Fibroblast of mammary gland (primary cell): ENCODE results near the gene SFTPD.
"Not testable (repeated sequence)": the region's sequence is repeated elsewhere in the genome, so short reads cannot be mapped to it uniquely, and the experiment has no call there.

Experiments
- DNase-seq: peaks from one replicate; pipeline ENCODE4 v3.0.0-alpha.2; 2010; ENCODE audit warnings: low read depth
- H3K4me3 ChIP-seq: 2 replicates; pipeline ENCODE4 v1.5.1; 2011; ENCODE audit warnings: low read depth, mild to moderate bottlenecking, low read length, moderate library complexity; ENCODE audit not compliant: control insufficient read depth
- TF ChIP-seq, protein P1 (sequence below): conservative IDR thresholded peaks from 2 replicates; pipeline ENCODE4 v1.5.1; 2011; ENCODE audit warnings: low read depth, low read length, inconsistent platforms; ENCODE audit not compliant: control insufficient read depth, insufficient read depth

Gene SFTPD

DNA sequence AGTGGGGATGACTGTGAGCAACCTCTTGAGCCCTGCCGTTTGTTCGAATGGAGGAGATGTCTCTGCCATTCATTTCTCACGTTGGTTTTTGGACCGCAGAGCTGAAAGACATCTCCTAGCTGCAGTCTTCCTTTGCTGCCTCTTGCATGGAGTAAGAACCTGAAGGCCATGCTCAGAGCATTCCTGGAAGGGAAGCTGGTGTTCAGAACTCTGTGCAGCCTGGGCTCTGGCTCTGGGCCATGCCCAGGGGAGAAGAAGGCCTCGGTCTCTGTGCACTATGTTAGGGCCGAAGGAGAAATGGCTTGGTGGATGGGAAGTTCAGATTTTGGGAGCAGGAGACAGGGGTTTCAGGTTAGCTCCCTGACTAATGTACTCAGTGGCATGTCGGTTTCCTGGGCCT, 22.9 kb downstream of the SFTPD start:
- DNase-seq: no peak
- TF ChIP-seq, protein P1, sequence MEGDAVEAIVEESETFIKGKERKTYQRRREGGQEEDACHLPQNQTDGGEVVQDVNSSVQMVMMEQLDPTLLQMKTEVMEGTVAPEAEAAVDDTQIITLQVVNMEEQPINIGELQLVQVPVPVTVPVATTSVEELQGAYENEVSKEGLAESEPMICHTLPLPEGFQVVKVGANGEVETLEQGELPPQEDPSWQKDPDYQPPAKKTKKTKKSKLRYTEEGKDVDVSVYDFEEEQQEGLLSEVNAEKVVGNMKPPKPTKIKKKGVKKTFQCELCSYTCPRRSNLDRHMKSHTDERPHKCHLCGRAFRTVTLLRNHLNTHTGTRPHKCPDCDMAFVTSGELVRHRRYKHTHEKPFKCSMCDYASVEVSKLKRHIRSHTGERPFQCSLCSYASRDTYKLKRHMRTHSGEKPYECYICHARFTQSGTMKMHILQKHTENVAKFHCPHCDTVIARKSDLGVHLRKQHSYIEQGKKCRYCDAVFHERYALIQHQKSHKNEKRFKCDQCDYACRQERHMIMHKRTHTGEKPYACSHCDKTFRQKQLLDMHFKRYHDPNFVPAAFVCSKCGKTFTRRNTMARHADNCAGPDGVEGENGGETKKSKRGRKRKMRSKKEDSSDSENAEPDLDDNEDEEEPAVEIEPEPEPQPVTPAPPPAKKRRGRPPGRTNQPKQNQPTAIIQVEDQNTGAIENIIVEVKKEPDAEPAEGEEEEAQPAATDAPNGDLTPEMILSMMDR: no peak
- no peak overlapping the region for H3K4me3 ChIP-seq

DNA sequence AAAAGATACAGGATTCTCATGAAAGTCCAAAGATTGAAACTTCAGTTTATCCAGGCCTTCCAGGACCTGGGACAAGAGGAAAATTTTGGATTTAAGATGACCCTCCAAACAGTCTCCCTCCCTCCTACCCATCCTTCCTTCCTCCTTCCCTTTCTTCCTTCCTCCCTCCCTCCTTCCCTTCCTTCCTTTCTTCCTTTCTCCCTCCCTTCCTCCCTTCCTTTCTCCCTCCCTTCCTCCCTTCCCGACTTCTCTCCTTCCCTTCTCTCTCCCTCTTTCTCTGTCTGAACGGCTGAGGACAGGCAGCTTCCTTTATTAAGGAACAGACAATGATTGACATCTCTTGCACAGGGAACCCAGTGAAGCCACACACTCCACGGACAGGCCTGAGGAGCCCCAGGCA, 23.3 kb downstream of the SFTPD start:
- no peak for DNase-seq
- H3K4me3 ChIP-seq: no peak overlapping the region
- TF ChIP-seq, protein P1: no peak

DNA sequence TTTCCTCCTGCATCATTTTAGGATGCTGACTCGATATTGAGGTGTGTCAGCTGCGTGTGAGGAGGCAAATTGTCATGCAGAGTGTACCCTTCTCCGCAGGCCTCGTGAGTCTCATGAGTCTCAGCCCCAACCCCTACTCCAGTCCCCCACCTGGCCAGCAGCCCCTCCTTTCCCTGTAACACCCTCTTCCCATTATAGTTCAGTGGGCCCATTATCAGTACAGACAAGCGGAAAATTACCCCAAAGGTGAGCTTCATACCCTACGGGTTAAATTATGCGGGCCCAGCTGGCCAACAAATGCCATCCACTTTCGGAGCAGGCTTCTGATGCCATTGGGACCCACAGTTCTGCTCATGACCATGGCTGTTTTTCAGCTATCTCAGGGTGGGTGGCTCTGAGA, 25.2 kb downstream of the SFTPD start:
- TF ChIP-seq, protein P1: no peak
- DNase-seq: no peak
- H3K4me3 ChIP-seq: no peak overlapping the region

DNA sequence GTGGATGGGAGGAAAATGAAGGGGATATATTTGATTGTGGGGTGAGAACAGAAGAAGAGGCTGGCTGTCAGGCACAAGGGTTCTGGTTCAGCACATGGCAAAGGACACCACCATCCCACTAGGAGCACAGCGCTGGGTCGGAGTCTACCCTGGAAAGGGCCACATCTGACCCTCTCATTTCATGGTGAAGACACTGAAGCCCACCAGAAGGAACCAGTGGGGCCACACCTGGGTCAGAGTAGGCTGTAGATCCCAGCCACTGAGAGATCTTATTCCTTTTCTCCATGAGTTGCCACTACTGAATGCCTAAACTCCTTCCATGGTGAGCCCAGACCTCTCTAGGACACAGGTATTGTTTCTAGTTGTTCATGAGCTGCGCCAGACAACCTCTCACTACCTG, 25.8 kb downstream of the SFTPD start:
- no peak overlapping the region for H3K4me3 ChIP-seq
- no peak for DNase-seq
- TF ChIP-seq, protein P1: no peak

DNA sequence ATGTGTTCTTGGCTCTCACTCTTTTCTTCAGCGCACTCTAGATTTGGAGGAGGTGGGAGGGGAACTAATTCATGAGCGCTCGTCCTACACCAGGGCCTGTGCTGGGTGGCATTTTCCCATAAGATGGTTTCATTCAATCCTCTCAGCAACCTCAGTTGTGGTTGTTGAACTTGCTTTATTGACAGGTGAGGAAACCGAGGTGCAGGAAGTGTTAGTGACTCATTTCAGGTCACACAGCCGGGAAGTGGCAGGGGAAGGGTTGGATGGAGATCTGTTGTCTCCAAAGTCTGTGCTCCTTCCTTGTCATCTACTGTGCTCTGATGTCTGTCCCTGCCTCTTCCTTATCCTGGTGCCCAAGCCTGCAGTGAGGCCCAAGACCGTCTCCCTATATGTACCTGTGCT, 26.9 kb downstream of the SFTPD start:
- H3K4me3 ChIP-seq, DNase-seq: not testable (repeated sequence)

DNA sequence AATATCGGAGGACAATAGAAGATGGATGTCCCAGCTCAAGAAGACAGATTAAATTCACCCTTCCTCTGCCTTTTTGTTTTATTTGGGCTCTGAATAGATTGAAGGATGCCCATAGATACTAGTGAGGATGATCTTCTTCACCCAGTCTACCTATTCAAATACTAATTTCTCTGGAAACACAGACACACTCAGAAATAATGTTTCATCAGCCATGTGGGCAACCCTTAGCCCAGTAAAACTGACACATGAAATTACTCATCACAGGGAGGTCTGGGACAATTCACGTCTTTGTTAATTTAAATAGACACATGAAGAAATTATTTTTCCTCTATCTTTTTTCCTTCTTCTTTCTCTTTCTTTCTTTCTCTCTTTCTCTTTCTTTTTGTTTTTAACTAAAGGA, 33.1 kb downstream of the SFTPD start:
- DNase-seq: peak; percentile 35

DNA sequence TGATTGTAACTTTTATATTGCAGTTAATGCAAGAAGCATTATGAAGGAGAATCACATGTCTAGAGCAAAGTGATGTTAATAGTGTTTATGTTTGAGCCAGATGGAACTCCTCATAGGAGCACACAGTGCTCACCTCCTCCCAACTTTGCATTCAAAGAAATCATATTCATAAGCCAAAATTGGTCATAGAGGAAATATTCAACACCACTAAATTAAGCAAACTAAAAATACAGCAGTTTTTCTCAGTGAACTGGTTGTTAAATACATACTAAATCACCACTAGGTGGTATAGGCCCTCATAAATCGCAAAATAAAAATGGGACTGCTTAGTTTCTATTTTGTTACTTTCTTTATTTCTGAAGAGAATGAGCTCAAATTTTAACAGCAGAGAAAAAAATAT, 34.4 kb downstream of the SFTPD start:
- TF ChIP-seq, protein P1: peak; percentile 15
- not testable (repeated sequence) for H3K4me3 ChIP-seq
- DNase-seq: peak; percentile 21

More for the DNA sequence above, 33.1 kb downstream of the SFTPD start:
- not testable (repeated sequence) for H3K4me3 ChIP-seq

DNA sequence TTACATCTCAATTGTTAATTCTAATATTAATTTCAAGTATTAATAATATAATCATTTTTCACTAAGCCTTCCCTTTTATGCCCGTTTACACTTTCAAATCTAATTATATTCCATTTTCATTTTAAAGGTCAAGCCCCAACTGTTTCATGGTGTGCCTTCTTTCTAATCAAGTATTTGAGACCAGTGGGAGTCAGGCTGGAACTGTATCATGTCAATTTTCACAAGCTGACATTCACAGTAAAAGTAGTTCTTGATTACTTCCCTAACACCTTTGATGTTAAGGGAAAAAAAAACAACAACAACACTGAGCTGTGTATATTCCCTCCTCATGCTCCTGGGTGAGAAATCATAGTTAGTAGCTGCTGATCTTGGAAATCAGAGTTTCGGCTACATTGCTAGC, 38.1 kb downstream of the SFTPD start:
- H3K4me3 ChIP-seq: no peak overlapping the region
- TF ChIP-seq, protein P1: no peak
- no peak for DNase-seq
